Stomach (tissue), 4 donors: ENCODE results near the gene CXCL17.

Experiments used
- CTCF ChIP-seq, 7 experiments: fragments of 450-650 bp in 4 of 7; fragments of 200-600 bp in 3 of 7; sonication (generic) in 3 of 7; IDR thresholded peaks; one replicate each; pipeline ENCODE4 v1.5.1; 2016 to 2019; ENCODE audit warnings: antibody characterized with exemption in 7 of 7, control low read depth in 2 of 7, mild to moderate bottlenecking in 1 of 7
- EP300 ChIP-seq: sonication (generic); formaldehyde crosslinking; IDR thresholded peaks from one replicate; pipeline ENCODE4 v1.6.1; 2017; ENCODE audit warnings: antibody characterized with exemption
- POLR2A ChIP-seq, 4 donors: fragments of 450-650 bp; IDR thresholded peaks; one replicate each; pipeline ENCODE4 v1.6.1; 2016; ENCODE audit warnings: antibody characterized with exemption in 4 of 4, control low read depth in 2 of 4, mild to moderate bottlenecking in 1 of 4, moderate library complexity in 1 of 4
- POLR2AphosphoS5 ChIP-seq, 3 donors: sonication (generic); formaldehyde crosslinking; IDR thresholded peaks; one replicate each; pipeline ENCODE4 v1.6.1; 2016; ENCODE audit warnings: antibody characterized with exemption in 3 of 3

DNA sequence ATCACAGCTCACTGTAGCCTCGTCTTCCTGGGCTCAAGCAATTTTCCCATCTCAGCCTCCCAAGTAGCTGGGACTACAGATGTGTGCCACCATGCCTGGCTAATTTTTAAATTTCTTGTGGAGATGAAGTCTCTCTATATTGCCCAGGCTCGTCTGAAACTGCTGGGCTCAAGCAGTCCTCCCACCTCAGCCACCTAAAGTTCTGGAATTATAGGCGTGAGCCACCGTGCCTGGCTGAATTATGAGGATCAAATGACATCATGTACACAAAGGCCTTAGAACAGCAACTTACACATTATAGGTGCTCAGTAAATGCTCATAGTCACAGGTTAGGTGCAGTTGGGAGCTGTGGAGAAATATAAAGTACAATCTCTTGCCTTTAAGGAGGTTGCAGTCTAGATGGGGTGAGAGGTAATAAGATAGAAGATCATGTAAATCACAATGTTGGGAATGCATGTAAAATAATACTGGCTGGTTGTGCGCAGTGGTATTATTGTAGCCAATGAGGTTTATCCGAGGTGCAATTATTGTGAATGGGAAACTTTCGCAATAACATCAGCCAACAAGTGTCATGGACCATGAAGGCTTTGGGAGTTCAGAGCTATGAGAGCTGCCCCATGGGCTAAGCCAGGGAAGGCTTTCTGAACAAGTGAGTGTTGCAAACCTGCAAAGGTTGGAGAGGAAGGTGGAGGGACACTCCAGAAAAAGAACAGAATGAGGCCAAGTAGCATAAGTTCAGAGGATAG lies 29.8 kb upstream of the CXCL17 start:
- no peak for TF ChIP-seq CTCF (IDR thresholded peaks at IDR 0.05)
- TF ChIP-seq EP300 = no peak
- no peak for TF ChIP-seq POLR2A (IDR thresholded peaks at IDR 0.05)
- TF ChIP-seq POLR2AphosphoS5 (IDR thresholded peaks at IDR 0.05) = no peak
